Gastroesophageal sphincter (tissue), 3 donors: ENCODE measurements around the gene CRYBB2.

Experiments
- EP300 ChIP-seq: sonication (generic); formaldehyde crosslinking; IDR thresholded peaks from one replicate; pipeline ENCODE4 v1.6.1; 2017; ENCODE audit warnings: antibody characterized with exemption, mild to moderate bottlenecking
- POLR2A ChIP-seq, 2 donors: fragments of 450-650 bp; IDR thresholded peaks; one replicate each; pipeline ENCODE4 v1.6.1; 2017; ENCODE audit warnings: antibody characterized with exemption in 2 of 2, mild to moderate bottlenecking in 2 of 2, moderate library complexity in 1 of 2
- POLR2AphosphoS5 ChIP-seq: sonication (generic); formaldehyde crosslinking; IDR thresholded peaks from one replicate; pipeline ENCODE4 v1.6.1; 2017; ENCODE audit warnings: antibody characterized with exemption
- TF ChIP-seq, protein P1 (sequence below), 4 experiments: fragments of 200-600 bp in 2 of 4; fragments of 450-650 bp in 2 of 4; sonication (generic) in 1 of 4; IDR thresholded peaks; one replicate each; pipeline ENCODE4 v1.5.1; 2017 to 2019; ENCODE audit warnings: antibody characterized with exemption in 4 of 4, mild to moderate bottlenecking in 2 of 4, moderate library complexity in 2 of 4

GRCh38 chr22:25199731-25200520 lies 19.5 kb upstream of the CRYBB2 start, which contains the start of gene CRYBB3:
- TF ChIP-seq EP300 = no peak
- TF ChIP-seq, protein P1, sequence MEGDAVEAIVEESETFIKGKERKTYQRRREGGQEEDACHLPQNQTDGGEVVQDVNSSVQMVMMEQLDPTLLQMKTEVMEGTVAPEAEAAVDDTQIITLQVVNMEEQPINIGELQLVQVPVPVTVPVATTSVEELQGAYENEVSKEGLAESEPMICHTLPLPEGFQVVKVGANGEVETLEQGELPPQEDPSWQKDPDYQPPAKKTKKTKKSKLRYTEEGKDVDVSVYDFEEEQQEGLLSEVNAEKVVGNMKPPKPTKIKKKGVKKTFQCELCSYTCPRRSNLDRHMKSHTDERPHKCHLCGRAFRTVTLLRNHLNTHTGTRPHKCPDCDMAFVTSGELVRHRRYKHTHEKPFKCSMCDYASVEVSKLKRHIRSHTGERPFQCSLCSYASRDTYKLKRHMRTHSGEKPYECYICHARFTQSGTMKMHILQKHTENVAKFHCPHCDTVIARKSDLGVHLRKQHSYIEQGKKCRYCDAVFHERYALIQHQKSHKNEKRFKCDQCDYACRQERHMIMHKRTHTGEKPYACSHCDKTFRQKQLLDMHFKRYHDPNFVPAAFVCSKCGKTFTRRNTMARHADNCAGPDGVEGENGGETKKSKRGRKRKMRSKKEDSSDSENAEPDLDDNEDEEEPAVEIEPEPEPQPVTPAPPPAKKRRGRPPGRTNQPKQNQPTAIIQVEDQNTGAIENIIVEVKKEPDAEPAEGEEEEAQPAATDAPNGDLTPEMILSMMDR (IDR thresholded peaks at IDR 0.05) = no peak
- no peak for TF ChIP-seq POLR2A (IDR thresholded peaks at IDR 0.05)
- no peak for TF ChIP-seq POLR2AphosphoS5
